ENCODE measurements around the gene MED22. TPM values are rescaled to one million over a fixed set of nuclear protein-coding genes. Genes with fewer than 3 reads are reported as not detected.
"Not testable (repeated sequence)": the region's sequence is repeated elsewhere in the genome, so short reads cannot be mapped to it uniquely, and the experiment has no call there.

The MED22 gene
- total RNA-seq, 2 donors from 2014 or later: 16.5 to 21.3 TPM

- DNase-seq: no peak
Measured at GRCh38 chr9:133304477-133305377, 43.2 kb downstream of the MED22 start.

GRCh38 chr9:133304158-133304470, 43.8 kb downstream of the MED22 start:
- Histone ChIP-seq H3K9me3 (no peaks in the 10 kb centered on the region), H3K36me3 (no peaks in the 10 kb centered on the region), H3K27me3 (no peaks in the 10 kb centered on the region), H3K4me3 (no peak overlapping the region), H3K4me1 (no peaks in the 10 kb centered on the region), H3K9ac (ENCODE audit: low read depth in 2 of 2, low read length in 2 of 2) (no peak overlapping the region), H3K27ac (no peak overlapping the region)
- no peak for DNase-seq
- no peak for TF ChIP-seq CTCF (IDR thresholded peaks at IDR 0.05)
- intact Hi-C loops (cut with DNase I): no loop called here

More at GRCh38 chr9:133304477-133305377, 43.2 kb downstream of the MED22 start:
- Histone ChIP-seq H3K4me3 (no peak overlapping the region), H3K4me1 (no peaks in the 10 kb centered on the region), H3K9me3 (no peaks in the 10 kb centered on the region), H3K27me3 (no peaks in the 10 kb centered on the region), H3K9ac (ENCODE audit: low read depth in 2 of 2, low read length in 2 of 2) (no peak overlapping the region), H3K27ac (no peak overlapping the region), H3K36me3 (no peaks in the 10 kb centered on the region)
- intact Hi-C loops (cut with DNase I): no loop called here
- TF ChIP-seq CTCF (IDR thresholded peaks at IDR 0.05): no peak

GRCh38 chr9:133303266-133304157, 44.4 kb downstream of the MED22 start:
- no peak for TF ChIP-seq CTCF (IDR thresholded peaks at IDR 0.05)
- DNase-seq: no peak
- Histone ChIP-seq H3K27ac (no peak overlapping the region), H3K36me3 (no peaks in the 10 kb centered on the region), H3K9ac (ENCODE audit: low read depth in 2 of 2, low read length in 2 of 2) (no peak overlapping the region), H3K4me1 (no peaks in the 10 kb centered on the region), H3K4me3 (no peak overlapping the region), H3K9me3 (no peaks in the 10 kb centered on the region), H3K27me3 (no peaks in the 10 kb centered on the region)
- intact Hi-C loops (cut with DNase I): no loop called here

- no peaks in the 10 kb centered on the region for H3K9me3 ChIP-seq
- no peak overlapping the region for H3K4me3 ChIP-seq
- no peak for TF ChIP-seq CTCF (IDR thresholded peaks at IDR 0.05)
- H3K9ac ChIP-seq (ENCODE audit: low read depth in 2 of 2, low read length in 2 of 2): no peak overlapping the region
- no peak overlapping the region for H3K27ac ChIP-seq
- intact Hi-C loops (cut with DNase I): no loop called here
- H3K36me3 ChIP-seq: no peaks in the 10 kb centered on the region
- no peaks in the 10 kb centered on the region for H3K27me3 ChIP-seq
- no peak for DNase-seq
- H3K4me1 ChIP-seq: no peaks in the 10 kb centered on the region
Measured at GRCh38 chr9:133301253-133302230, 46.4 kb downstream of the MED22 start.

GRCh38 chr9:133299996-133300395, 47.9 kb downstream of the MED22 start:
- H3K27ac ChIP-seq; H3K9me3 ChIP-seq; intact Hi-C loops (cut with DNase I); H3K4me3 ChIP-seq; H3K27me3 ChIP-seq; H3K4me1 ChIP-seq; DNase-seq; H3K9ac ChIP-seq (ENCODE audit: low read depth in 2 of 2, low read length in 2 of 2); H3K36me3 ChIP-seq: not testable (repeated sequence)
